Epithelial cell of proximal tubule (primary cell): ENCODE results near the gene ATP8A2. TPM values are rescaled to one million over a fixed set of nuclear protein-coding genes. Genes with fewer than 3 reads are reported as not detected.

Experiments used
- DNase-seq: peaks from one replicate; pipeline ENCODE4 v3.0.0-alpha.2; 2011; ENCODE audit warnings: low read depth
- H3K4me3 ChIP-seq: 2 replicates; pipeline ENCODE4 v1.5.1; 2011; ENCODE audit warnings: low read depth, mild to moderate bottlenecking, low read length
- total RNA-seq: library from RNA; depleted of rRNA; stranded (reverse); fragments of >200 nt; gene quantifications from 2 replicates; pipeline ENCODE4 v1.2.3, GENCODE V29; 2015
- TF ChIP-seq, protein P1 (sequence below): conservative IDR thresholded peaks from 2 replicates; pipeline ENCODE4 v1.5.1; 2012; ENCODE audit warnings: low read depth, mild to moderate bottlenecking, low read length

ATP8A2 gene
- total RNA-seq, 1 donor from 2014 or later: 2.2 TPM

DNA sequence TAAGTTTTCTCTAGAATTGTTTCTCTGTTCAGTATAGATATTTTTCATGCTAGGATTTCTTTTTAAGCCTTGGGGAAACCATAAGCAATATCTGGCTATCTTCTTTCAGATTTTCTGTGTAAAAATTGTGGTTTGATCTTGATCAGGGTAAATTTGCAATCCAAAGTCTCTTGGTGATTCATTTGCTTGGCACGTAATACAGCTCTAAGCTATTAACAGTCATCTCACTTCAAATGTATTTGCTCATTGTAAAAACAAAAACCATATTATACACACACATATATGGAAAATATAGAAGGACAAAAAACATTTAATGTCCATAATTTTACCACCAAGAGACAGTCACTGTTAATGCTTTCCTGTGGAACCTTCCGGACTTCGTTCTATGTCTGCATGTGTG is 489.1 kb downstream of the ATP8A2 start:
- TF ChIP-seq, protein P1, sequence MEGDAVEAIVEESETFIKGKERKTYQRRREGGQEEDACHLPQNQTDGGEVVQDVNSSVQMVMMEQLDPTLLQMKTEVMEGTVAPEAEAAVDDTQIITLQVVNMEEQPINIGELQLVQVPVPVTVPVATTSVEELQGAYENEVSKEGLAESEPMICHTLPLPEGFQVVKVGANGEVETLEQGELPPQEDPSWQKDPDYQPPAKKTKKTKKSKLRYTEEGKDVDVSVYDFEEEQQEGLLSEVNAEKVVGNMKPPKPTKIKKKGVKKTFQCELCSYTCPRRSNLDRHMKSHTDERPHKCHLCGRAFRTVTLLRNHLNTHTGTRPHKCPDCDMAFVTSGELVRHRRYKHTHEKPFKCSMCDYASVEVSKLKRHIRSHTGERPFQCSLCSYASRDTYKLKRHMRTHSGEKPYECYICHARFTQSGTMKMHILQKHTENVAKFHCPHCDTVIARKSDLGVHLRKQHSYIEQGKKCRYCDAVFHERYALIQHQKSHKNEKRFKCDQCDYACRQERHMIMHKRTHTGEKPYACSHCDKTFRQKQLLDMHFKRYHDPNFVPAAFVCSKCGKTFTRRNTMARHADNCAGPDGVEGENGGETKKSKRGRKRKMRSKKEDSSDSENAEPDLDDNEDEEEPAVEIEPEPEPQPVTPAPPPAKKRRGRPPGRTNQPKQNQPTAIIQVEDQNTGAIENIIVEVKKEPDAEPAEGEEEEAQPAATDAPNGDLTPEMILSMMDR: no peak
- no peak for DNase-seq
- H3K4me3 ChIP-seq: no peak overlapping the region

DNA sequence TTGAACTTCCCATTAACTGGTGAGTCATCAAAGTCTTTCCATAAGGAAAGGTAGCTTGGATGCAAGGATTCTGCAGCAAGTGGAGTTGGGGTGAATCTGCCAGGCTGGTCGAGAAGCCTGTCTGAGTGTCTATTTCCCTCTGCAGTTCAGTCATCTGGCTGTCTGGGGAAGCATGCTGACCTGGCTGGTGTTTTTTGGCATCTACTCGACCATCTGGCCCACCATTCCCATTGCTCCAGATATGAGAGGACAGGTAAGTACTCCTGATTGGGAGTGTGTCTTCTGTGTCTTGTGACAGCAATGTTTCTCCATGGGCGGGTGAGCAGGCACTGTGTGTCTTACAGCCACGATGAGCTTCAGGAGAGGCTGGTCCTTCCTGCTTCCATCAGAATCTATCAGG is 490.4 kb downstream of the ATP8A2 start:
- H3K4me3 ChIP-seq: no peak overlapping the region
- DNase-seq: no peak
- TF ChIP-seq, protein P1: no peak

DNA sequence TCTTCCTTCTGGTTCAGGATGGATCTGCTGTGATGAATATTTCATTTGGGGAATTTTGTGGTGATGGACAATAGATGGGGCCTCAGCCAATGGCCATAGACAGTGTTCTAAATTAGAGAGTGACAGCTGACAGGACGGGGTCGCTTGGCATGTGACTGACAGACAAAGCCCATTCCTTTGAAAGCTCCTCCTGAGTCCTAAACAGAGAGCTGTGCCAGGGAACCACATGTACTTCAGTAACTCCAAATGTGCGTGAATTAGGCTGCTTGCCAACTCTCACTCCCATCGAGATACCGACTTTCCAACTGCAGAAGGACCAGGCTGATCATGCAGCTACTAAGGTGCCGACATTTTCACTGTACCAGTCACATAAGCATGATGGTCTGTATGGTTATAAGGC is 492.3 kb downstream of the ATP8A2 start:
- no peak for DNase-seq
- H3K4me3 ChIP-seq: no peak overlapping the region
- TF ChIP-seq, protein P1: no peak

DNA sequence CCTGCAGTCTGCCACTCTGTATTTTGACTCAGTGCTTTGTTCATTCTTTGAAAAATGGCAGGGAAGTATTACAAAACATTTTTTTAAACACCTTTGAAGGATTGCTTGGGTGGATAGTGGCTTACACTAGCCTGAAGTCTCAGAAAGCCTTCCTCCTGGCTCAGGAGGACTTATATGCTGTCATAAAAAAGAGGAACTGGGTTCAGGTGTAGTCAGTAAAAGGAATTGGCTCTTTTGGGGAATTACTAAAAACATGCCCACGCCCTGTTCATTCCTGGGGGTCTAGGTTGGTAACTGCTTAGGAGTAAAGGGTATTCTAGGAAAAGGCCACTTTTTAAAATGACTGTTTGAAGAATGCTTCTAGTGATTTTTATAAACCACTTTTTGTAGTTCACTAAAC is 493.2 kb downstream of the ATP8A2 start:
- H3K4me3 ChIP-seq: no peak overlapping the region
- DNase-seq: no peak
- TF ChIP-seq, protein P1: no peak

DNA sequence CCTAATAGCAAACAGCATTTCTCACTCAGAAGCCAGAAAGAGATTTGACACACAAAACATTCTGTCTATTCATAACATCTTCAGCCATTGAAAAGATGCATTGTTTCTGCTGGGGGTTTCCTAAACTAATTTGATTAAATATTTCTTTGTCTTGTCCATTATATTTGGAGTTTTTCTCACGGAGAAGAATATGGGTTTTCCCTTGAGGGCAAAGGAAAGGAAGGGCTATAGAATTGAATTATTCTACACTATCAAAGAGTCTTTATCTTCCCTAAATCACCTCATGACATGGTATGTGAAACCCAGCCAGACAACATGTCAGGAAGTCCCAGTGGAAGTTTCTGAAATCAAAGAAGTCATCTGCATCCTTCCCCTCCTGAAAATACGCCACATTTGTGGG is 493.6 kb downstream of the ATP8A2 start:
- TF ChIP-seq, protein P1: no peak
- no peak for DNase-seq
- H3K4me3 ChIP-seq: no peak overlapping the region

DNA sequence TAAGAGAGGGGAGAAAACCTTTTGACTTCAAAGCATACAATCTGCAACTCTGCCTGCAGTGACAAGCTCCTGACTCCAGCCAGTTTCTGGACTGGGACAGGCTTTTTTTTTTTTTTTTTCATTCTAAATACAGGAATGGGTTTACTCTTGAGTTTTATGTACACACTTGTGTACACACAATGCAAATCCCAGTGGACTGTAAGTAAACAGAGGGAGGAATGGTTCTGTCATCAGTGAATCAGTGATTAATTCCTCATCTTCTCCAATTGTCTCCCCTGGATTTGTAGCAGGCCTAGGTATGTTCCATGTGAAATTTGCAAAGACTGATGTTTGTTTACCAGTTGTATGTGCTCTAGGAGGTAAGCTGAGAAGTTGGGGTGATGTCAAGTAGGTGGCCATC is 495.3 kb downstream of the ATP8A2 start:
- DNase-seq: no peak
- no peak overlapping the region for H3K4me3 ChIP-seq
- TF ChIP-seq, protein P1: no peak

DNA sequence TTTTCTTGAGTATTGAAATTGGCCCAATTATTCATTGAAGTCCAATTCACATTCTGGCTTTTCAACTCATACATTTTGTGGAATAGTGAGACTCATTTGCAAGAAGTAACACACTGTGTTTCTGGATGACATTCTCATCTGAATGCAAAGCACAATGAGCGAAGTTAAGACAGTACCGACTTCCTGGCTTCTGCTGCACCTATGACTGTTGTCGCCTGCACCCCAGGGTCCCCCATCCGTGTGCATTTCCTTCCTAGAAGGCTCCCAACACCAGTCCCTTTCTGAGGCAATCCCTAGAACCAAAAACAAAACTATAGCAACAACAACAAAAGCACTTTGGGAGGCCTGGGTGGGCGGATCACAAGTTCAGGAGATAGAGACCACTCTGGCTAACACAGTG is 496.7 kb downstream of the ATP8A2 start:
- no peak overlapping the region for H3K4me3 ChIP-seq
- no peak for DNase-seq
- TF ChIP-seq, protein P1: no peak
